Large intestine (tissue), 3 donors: Measurements from ENCODE around the gene L3MBTL3. TPM values are rescaled to one million over a fixed set of nuclear protein-coding genes. Genes with fewer than 3 reads are reported as not detected.
"Not testable (repeated sequence)": the region's sequence is repeated elsewhere in the genome, so short reads cannot be mapped to it uniquely, and the experiment has no call there.

Experiments
- DNase-seq, 2 donors: peaks; one replicate each; pipeline versions ENCODE4 v3.0.0 to v3.0.0-alpha.2; 2013
- H3K27ac ChIP-seq: one replicate; pipeline ENCODE4 v1.5.1; 2013; ENCODE audit warnings: low read length
- H3K27me3 ChIP-seq: 2 replicates; pipeline ENCODE4 v1.6.1; 2013; ENCODE audit warnings: low read length; ENCODE audit not compliant: control insufficient read depth, insufficient read depth
- H3K36me3 ChIP-seq: 2 replicates; pipeline ENCODE4 v1.6.1; 2013; ENCODE audit warnings: low read length; ENCODE audit not compliant: control insufficient read depth, insufficient read depth
- H3K4me1 ChIP-seq: one replicate; pipeline ENCODE4 v1.6.1; 2013; ENCODE audit warnings: low read length; ENCODE audit not compliant: control insufficient read depth, insufficient read depth
- H3K4me3 ChIP-seq: one replicate; pipeline ENCODE4 v1.5.1; 2013; ENCODE audit warnings: low read length
- H3K9me3 ChIP-seq: one replicate; pipeline ENCODE4 v1.6.1; 2013; ENCODE audit warnings: mild to moderate bottlenecking, low read depth, low read length, moderate library complexity; ENCODE audit not compliant: control insufficient read depth
- WGBS: methylation state at CpG from one replicate; pipeline ENCODE4 v1.1.5; 2013; ENCODE audit warnings: low lambda C conversion rate; ENCODE audit not compliant: insufficient coverage; 5-methylcytosine and 5-hydroxymethylcytosine counted together
- polyA plus RNA-seq: library from polyadenylated mRNA; unstranded; fragments of 120-200 nt; gene quantifications from one replicate; pipeline ENCODE4 v1.2.1, GENCODE V29; 2013

The L3MBTL3 gene
- polyA plus RNA-seq, 1 donor, result 9.1 TPM

DNA sequence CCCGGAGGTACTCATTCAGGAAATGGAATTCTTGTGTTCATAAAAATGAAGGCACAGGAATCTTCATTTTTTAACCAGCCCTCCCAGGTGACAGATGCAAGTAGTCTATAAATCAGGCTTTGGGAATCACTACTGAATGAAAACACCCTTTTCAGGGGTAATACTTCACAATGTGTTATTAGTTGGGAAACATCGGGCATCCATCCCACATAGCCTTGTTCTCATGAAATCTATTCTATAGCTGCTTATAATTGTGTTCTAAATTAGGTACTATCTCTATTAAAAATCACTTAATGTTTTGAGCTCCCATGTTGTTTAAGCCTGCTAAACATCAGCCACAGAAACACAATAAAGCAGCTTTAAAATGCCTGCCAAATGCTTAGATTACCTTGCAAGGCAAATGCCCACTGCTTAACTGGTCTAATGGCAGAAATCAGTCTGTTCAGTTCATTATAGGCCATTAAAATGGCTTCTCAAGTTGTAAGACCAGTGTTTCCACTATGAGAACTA lies 94.9 kb downstream of the L3MBTL3 start:
- peaks cover under 1% of the 10 kb centered on the region for H3K36me3 ChIP-seq
- WGBS, result 100% methylated on average over 1 of the region's 2 CpGs
- no peak overlapping the region for H3K4me3 ChIP-seq
- no peak overlapping the region for H3K27ac ChIP-seq
- H3K4me1 ChIP-seq, result no peaks in the 10 kb centered on the region
- no peak for DNase-seq
- no peaks in the 10 kb centered on the region for H3K27me3 ChIP-seq
- no peaks in the 10 kb centered on the region for H3K9me3 ChIP-seq

DNA sequence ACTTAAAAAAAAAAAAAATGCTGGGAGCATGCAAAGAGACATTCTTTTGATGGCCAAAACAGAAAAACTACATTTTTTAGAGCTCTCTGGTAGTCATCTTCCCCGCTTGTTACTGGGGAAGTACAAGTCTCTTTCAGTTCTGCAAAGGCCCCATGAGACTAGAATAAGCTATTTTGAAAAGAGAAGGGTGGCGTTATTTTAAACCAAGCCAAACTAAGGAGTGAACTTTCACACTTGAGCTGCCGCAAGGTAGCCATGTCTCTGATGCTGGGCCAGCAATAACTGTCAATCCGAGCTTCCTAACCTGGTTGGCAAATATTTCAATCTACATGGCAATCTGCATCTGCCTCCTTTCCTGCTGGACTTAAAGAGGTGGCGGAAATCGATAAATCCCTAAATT lies 96.7 kb downstream of the L3MBTL3 start:
- WGBS, result 100% methylated on average over 3 of the region's 6 CpGs
- DNase-seq, result no peak

GRCh38 chr6:130116273-130116672 lies 97.9 kb downstream of the L3MBTL3 start:
- WGBS, result no CpG with 5 or more reads among the region's 4 CpGs
- Histone ChIP-seq H3K4me1 (no peaks in the 10 kb centered on the region), H3K27ac (no peak overlapping the region), H3K9me3 (no peaks in the 10 kb centered on the region), H3K27me3 (no peaks in the 10 kb centered on the region), H3K36me3 (peaks cover 4% of the 10 kb centered on the region), H3K4me3 (no peak overlapping the region)
- no peak for DNase-seq

More for the DNA sequence above, 96.7 kb downstream of the L3MBTL3 start:
- no peak overlapping the region for H3K4me3 ChIP-seq
- H3K4me1 ChIP-seq, result no peaks in the 10 kb centered on the region
- no peaks in the 10 kb centered on the region for H3K9me3 ChIP-seq
- no peaks in the 10 kb centered on the region for H3K27me3 ChIP-seq
- H3K27ac ChIP-seq, result no peak overlapping the region
- H3K36me3 ChIP-seq, result peaks cover 2% of the 10 kb centered on the region

- H3K27me3 ChIP-seq, H3K36me3 ChIP-seq, H3K4me3 ChIP-seq, H3K4me1 ChIP-seq, H3K9me3 ChIP-seq, DNase-seq, H3K27ac ChIP-seq: not testable (repeated sequence)
- WGBS, result 100% methylated on average over 1 of the region's 4 CpGs
Measured at GRCh38 chr6:130117187-130117701, 98.9 kb downstream of the L3MBTL3 start.

GRCh38 chr6:130118236-130118635 lies 99.9 kb downstream of the L3MBTL3 start:
- Histone ChIP-seq H3K27ac (no peak overlapping the region), H3K27me3 (no peaks in the 10 kb centered on the region), H3K4me1 (no peaks in the 10 kb centered on the region), H3K4me3 (no peak overlapping the region), H3K36me3 (peaks cover 4% of the 10 kb centered on the region), H3K9me3 (no peaks in the 10 kb centered on the region)
- no peak for DNase-seq
- WGBS, result 100% methylated on average over 4 of the region's 6 CpGs

DNA sequence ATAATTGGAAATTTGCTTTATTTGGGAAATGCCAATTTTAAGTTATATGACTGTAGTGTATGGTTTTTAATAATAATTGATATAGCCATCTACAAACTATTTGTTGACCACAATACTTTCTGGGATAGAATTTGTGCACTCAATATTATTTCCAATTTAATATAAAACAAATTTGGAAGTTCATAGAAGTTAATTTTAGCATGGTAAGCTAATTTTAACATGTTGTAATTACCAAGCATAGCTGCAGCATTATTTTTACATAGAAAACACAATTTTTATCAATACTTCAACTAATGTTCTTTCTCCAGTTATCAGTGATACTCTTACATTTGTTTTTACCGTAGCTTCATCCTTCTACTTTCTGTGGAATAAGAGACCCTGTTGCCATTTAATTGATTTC lies 100.8 kb downstream of the L3MBTL3 start:
- Histone ChIP-seq H3K4me1 (no peaks in the 10 kb centered on the region), H3K4me3 (no peak overlapping the region), H3K36me3 (peaks cover 4% of the 10 kb centered on the region), H3K9me3 (no peaks in the 10 kb centered on the region), H3K27me3 (no peaks in the 10 kb centered on the region), H3K27ac (no peak overlapping the region)
- DNase-seq, result no peak
- 100% methylated on average over 1 of the region's 1 CpG for WGBS

- H3K4me3 ChIP-seq, result no peak overlapping the region
- no peaks in the 10 kb centered on the region for H3K27me3 ChIP-seq
- no peaks in the 10 kb centered on the region for H3K4me1 ChIP-seq
- H3K27ac ChIP-seq, result no peak overlapping the region
- no peaks in the 10 kb centered on the region for H3K9me3 ChIP-seq
- H3K36me3 ChIP-seq, result peaks cover 4% of the 10 kb centered on the region
- DNase-seq, result no peak
Measured at GRCh38 chr6:130120731-130121130, 102.3 kb downstream of the L3MBTL3 start.

DNA sequence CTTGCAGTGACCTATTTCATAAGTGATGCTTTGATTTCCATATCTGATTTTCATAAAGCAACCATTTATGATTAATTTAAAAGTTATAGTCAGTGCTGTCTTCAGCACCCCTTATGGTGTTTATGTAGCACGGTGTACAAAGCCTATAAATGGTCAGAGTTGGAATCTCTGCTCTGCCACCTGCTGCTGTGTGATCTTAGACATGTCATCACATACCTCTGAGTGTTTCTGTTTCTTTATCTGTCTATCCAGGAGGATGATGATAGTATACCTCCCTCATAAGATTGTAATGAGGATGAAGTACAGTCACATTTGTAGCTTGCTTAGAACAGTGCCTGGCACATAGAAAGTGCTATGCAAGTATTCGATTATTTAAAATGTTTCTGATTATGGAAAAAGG lies 103.9 kb downstream of the L3MBTL3 start:
- H3K36me3 ChIP-seq, result peaks cover 4% of the 10 kb centered on the region
- H3K27me3 ChIP-seq, result no peaks in the 10 kb centered on the region
- H3K4me3 ChIP-seq, result no peak overlapping the region
- WGBS, result no CpG with 5 or more reads among the region's 2 CpGs
- no peaks in the 10 kb centered on the region for H3K9me3 ChIP-seq
- H3K4me1 ChIP-seq, result no peaks in the 10 kb centered on the region
- no peak for DNase-seq
- H3K27ac ChIP-seq, result no peak overlapping the region

DNA sequence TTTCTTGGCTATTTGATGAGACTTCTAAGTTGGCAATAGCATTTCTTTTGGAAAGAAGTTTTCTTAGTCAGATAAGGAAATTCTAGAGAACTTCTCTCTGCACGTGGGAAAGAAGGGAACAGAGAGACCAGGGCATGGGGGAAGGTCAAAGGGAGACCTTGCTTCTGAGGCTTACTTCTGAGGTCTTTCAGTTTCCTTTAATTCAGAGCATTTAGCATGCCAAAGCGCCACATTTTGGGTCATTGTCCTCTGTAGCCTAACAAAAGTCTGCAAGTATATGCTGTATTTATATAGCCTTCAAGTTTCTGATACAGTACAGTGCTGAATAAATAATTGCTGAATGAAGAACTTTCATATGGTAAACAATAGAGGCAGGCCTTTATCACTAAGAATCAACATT lies 108.8 kb downstream of the L3MBTL3 start:
- Histone ChIP-seq H3K27ac (no peak overlapping the region), H3K36me3 (no peaks in the 10 kb centered on the region), H3K4me1 (no peaks in the 10 kb centered on the region), H3K27me3 (no peaks in the 10 kb centered on the region), H3K9me3 (no peaks in the 10 kb centered on the region), H3K4me3 (no peak overlapping the region)
- no peak for DNase-seq
- 71% methylated on average over 1 of the region's 2 CpGs for WGBS

DNA sequence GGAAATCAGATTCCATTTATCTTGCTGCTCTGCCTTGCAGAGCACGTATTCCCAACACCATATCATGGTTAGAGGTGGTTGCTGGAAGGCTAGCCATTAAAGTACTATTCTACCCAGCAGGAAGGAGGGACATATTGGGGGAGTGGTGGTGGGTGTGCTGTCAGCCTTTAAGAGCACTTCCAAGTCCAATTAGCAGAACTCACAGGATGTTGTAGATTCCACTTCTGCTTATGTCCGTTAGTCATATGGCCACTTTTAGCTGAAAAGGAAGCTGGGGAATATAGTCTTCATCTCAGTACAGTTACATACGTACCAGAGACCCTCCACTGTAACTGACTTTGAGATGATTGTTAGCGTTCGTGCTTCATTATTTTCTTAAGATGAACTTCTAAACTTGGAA lies 109.9 kb downstream of the L3MBTL3 start:
- Histone ChIP-seq H3K27me3 (no peaks in the 10 kb centered on the region), H3K4me1 (no peaks in the 10 kb centered on the region), H3K36me3 (no peaks in the 10 kb centered on the region), H3K9me3 (no peaks in the 10 kb centered on the region), H3K27ac (no peak overlapping the region), H3K4me3 (no peak overlapping the region)
- no peak for DNase-seq
- no CpG with 5 or more reads among the region's 5 CpGs for WGBS

DNA sequence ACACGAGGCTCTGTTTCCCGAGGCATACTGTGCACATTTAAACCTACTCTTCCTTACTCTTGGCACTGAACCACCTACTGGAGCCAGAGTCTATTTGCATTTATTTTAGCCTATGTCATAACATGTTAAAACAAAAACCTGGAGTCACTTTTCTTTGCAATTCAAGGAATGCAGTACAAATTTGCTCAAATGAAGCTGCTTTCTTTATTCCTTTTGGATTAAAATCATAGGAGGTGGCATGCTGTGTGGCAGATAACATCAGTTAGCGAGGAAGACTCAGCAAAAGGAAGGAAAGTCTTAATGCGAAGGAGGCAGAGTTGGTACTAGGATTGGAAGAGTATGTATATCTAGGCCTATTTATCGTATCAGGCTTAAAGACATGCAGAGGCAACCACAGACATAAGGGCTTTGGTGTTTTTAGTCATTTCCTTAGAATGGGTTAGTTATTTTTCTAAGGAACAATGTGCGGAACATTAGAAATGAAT lies 111.4 kb downstream of the L3MBTL3 start:
- Histone ChIP-seq H3K9me3 (no peaks in the 10 kb centered on the region), H3K27me3 (no peaks in the 10 kb centered on the region), H3K27ac (no peak overlapping the region), H3K36me3 (no peaks in the 10 kb centered on the region), H3K4me1 (no peaks in the 10 kb centered on the region), H3K4me3 (no peak overlapping the region)
- DNase-seq, result no peak
- 100% methylated on average over 2 of the region's 6 CpGs for WGBS
